Measurements from ENCODE around the gene PRKCH. TPM values are rescaled to one million over a fixed set of nuclear protein-coding genes. Genes with fewer than 3 reads are reported as not detected.

PRKCH gene
- polyA plus RNA-seq, 4 donors: 9.0 to 18.4 (median 16.1) TPM

DNA sequence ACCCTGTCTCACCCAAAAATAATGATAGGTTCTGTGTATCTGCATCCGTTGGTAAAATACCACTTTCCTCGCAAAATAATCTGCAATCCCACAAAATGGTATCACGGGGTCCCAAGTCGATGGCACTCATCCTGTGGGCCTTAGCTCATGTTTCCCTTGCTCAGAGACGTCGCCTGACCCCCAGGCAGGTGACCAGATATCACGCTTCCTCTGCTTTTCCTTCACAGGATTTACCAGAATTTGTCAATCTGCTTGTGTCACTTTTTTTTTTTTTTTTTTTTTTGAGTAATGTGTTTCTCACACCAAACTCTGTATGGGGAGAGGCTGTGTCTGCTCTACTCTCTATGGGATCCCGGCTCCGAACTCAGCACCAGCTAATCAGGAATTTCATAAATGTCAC, 162.7 kb downstream of the PRKCH start:
- DNase-seq (ENCODE audit: low read depth in 4 of 4, low spot score in 3 of 4): no peak

DNA sequence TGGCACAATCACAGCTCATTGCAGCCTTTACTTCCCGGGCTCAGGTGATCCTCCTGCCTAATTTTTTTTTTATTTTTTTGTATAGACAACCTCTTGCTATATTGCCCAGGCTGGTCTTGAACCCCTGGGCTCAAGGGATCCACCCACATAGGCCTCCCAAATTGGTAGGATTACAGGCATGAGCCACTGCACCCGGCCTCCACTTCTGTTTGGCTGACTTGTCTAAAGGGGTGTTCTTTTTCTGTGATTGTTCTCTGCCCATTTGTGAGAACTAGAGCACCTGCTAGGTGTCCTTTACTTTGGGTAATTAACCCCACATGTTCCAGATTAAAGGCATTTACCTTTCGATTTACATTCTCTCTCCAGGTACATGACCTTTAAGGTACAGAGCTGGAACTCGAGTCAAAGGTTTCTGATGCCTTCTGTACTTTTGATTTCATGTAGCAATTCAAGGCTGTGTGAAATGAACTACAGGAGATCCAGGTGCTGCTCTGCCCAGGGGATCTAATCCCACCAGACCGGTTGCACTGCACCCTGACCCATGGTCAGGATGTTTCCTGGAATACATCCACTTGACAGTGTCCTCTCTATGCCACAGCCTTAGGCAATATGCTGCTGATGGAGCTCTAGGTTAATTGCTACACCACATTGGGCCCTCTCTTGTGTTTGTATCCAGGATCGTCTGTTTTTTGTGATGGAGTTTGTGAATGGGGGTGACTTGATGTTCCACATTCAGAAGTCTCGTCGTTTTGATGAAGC, 163.6 kb downstream of the PRKCH start:
- DNase-seq (ENCODE audit: low read depth in 4 of 4, low spot score in 3 of 4): no peak

DNA sequence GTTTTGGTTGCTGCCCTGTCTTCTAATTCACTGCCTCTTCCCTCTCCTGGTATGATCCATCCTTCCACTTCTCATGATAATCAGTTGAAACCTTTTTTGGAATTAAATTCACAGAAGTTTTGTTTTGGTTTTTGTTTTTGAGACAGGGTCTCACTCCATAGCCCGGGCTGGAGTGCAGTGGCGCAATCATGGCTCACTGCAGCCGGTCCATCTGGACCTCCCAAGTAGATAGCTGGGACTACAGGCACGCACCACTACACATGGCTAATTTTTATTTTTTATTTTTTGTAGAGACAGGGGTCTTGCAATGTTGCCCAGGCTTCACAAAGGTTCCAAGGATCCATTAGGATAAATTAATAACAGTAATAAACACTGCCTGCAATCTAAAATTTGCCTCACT, 164.3 kb downstream of the PRKCH start:
- DNase-seq (ENCODE audit: low read depth in 4 of 4, low spot score in 3 of 4): no peak

DNA sequence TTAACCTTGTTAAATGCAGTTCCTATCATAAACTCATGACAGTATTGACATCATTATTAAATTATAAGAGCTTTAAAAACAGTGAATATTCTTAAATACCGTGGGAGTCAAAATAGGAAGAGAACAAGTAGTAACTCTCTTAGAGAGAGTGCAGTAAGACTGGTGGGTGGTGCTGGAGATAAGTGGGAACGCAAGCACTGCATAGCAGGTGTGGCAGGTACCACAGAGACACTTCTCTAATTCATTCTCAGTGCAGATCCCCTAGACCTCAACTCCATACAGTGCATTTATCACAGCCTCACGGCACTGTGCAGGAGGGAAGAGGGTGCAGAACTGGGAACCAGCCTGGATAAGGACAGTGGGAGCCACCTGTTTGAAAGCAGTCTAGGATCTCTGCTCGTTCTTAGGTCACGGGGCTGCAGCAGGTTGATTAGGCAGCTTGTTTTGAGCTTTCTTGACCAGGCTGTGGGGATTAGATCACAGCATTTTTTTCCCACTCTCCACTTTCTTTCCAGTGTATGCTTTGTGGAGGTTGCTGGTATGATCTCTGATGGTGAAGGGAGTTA, 165.6 kb downstream of the PRKCH start:
- no peak for DNase-seq (ENCODE audit: low read depth in 4 of 4, low spot score in 3 of 4)

DNA sequence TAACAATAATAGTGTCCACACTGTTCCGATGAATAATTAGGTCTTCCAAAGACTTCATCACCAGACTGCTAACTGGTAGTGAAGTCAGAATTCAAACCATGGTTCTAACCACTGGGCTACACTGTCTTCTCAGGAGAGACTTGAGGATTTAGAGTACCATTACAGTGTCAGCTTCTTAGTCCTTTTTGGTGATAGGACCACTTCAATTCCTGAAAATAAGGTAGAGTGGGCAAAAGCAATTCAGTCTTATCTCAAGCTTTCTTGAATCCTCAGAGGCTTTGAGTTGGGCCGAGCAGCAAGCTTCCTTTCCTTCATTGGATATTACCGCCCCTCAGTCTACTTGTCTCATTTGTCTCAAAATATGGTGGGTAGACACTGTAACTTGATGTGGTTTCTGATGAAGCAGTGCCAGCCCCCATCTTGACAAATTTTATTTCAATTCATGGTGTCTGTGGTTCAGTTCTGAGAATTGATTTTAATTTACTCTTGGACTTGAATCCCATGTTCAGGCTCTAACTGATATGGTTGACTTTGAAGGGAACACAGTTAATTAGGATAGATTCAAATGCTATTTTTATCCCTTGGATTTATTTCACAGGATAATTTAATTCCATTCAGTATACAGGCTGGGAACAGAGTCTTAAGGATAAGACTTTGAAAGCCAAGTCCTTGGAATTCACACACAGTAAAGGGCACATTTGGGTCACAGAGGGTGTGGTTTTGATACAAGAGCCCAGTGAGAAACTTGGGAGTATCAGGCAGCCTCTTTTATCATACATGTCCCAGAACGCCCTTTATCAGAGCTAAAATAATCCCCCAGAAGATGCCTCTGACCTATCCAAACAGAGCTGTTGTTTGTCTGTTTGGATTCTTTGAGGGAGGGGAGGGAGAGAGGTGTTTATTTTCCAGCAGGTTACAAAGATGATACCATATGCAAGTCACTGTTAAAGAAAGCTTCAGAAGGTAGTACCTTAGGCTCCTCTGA, 167.3 kb downstream of the PRKCH start:
- DNase-seq (ENCODE audit: low read depth in 4 of 4, low spot score in 3 of 4): no peak

DNA sequence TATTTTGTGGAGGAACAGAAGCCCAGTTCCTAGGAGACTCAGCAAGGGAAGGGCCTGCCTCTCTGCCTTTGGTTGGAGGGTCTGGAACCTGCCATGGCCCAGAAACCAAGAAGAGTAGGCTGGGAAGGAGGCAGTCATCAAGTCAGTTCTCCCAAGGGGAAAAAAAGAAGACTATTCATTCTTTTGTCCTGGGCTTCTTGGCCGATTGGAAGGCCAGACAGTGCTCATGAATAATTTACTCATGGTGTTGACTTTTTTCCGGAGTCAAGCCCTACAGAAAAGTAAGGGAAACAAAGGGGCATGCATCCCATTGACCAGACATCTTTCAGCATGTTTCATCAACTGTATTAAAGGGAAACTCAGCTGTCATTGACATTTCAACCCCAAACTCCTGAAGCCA, 168.1 kb downstream of the PRKCH start:
- DNase-seq (ENCODE audit: low read depth in 4 of 4, low spot score in 3 of 4): no peak

DNA sequence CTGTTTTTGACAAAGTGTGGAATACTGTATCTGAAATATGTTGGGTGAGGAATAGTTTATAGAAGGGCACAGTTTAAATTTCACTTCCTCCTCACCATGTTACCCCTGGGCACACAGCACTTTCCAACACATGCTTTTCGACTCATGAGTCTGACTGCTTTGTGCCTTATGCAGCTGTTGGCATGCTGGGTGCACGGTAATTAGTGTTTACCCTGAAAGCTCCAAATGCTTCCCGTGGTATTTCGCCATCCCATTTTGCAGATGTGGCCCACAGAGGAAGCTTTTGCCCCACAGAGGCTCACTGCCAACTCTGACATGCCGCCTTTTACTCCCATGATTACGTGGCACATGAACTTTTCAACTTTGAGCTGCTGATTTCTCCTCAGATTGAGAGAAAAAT, 168.6 kb downstream of the PRKCH start:
- no peak for DNase-seq (ENCODE audit: low read depth in 4 of 4, low spot score in 3 of 4)

DNA sequence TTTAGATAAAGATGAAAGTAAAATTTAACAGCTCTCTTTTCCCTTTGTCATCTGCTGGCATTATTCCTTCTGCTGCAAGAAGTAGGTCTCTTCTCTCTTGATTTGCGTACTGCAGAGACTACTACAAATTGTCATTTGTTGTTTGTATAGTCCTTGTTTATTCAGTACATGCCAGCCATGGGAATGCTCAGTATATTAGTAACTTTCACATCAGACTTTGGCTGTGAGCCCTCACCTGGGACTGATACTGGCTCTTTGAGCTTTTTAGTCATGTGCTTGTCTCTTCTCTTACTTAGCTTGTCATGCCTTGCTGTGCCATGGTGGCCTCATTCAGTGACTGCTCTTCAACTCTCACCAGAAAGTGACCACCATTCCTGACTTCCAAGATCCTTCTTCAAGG, 169.8 kb downstream of the PRKCH start:
- DNase-seq (ENCODE audit: low read depth in 4 of 4, low spot score in 3 of 4): no peak

DNA sequence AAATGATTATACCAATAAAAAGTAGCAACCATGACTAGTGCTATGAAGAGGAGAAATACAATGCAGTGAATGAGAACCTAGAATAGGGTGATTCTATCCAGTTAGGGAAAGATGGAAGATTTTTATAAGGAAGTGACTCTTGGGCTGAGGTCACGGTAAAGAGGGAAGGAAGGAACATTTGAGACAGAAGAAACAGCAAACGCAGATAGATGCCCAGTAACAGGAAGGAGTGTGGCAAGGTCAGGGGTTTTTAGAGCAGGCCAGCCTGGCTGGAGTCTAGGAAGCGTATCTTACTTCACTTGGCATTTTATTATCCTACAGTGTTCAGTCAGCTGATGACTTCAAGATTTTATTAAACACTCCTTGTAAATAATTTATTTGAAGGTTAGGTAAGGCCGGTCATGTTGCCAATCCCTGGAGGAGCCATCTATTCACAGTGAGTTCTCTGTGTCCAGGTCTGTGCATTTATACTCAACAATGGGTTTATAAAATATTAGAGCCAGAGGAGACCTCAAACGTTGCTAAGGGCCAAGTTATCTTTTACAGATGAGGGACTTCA, 170.6 kb downstream of the PRKCH start:
- no peak for DNase-seq (ENCODE audit: low read depth in 4 of 4, low spot score in 3 of 4)

DNA sequence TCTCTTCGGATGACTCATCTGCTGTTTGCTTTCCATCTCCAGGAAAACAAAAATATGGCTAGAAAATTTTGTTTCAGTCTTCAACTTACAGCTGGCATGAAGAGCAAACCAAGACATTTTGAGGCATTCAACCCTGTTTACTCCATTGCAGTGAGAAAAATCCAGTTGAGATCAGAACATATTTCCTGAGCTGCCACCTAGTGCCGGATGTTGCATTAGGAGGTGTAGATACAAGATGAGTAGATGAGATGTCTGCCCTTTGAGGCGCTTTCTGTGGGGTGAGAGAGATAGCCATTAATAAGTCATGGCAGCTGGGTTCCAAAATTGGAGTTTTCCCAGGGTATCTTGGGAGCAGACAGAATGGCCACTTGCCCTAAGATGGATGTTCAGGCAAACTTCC, 171.1 kb downstream of the PRKCH start:
- no peak for DNase-seq (ENCODE audit: low read depth in 4 of 4, low spot score in 3 of 4)

DNA sequence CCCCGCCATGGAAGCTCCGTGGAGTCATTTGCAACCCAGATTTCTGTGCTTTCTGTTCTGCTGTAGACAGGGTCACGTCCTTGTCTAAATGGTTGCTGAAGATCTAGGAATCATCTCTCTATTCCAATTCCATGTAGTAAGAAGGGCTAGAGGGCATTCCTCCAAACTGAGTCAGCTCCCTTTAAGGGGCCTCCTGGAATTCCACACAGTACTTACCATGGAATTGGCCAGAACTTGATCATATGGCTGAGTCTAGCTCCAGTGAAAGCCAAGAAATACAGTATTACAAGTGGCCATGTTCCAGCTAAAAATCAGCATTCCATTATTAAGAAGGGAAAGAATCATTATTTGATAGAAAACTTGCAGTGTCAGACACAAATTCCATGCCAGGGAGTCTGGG, 171.9 kb downstream of the PRKCH start:
- DNase-seq (ENCODE audit: low read depth in 4 of 4, low spot score in 3 of 4): no peak

DNA sequence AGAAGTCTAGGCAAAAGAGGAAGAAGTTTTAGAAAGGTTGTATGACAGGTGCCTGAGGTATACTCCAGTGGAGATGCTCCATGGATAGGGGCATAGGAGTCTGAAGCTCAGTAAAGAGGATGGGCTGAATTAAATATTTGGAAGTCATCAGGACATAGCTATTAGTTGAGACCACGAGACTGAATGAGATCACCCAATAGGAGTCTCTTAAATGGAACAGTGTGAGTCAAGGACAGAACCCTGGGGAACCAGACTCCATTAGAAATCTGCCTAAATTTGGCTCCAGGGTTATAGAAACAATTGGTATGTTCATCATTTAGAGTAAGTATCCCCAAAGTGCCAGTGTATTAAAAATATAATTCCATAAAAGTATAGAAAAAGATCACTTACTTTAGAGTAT, 172.6 kb downstream of the PRKCH start:
- no peak for DNase-seq (ENCODE audit: low read depth in 4 of 4, low spot score in 3 of 4)

DNA sequence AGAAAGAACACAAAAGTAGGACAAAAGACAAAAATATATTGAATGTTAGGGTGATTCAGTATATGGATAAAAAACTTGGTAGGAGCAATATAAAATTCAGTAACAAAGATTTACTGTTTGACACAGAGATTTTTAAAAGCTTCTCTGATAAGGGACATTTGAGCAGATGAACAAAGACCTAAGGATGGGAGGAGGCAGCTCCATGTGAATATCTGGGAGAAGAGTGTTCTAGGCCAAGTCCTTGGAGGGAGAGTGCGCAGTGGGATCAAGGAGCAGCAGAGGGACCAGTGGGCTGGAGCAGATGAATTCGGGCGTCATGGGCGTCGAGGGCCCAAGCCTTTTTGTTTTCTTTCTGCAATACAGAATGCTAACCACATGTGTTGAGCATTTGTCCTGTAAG, 174.4 kb downstream of the PRKCH start:
- no peak for DNase-seq (ENCODE audit: low read depth in 4 of 4, low spot score in 3 of 4)

DNA sequence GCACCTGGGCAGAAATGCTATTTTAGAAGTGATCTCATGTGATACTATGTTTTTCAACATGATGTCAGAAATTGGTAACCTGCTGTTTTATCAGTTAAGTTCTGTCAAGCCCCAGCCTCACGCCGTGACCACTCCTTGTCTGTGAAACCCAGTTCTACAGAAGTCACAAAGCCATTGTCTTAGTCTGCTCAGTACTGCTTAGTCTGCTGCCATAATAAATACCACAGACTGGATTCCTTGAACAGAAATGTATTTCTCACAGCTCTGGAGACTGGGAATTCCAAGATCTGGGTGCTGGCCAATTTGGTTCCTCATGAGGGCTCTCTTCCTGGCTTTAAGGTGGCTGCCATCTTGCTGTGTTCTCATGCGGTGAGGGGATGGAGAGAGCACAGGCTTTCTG, 176.9 kb downstream of the PRKCH start:
- DNase-seq (ENCODE audit: low read depth in 4 of 4, low spot score in 3 of 4): no peak

DNA sequence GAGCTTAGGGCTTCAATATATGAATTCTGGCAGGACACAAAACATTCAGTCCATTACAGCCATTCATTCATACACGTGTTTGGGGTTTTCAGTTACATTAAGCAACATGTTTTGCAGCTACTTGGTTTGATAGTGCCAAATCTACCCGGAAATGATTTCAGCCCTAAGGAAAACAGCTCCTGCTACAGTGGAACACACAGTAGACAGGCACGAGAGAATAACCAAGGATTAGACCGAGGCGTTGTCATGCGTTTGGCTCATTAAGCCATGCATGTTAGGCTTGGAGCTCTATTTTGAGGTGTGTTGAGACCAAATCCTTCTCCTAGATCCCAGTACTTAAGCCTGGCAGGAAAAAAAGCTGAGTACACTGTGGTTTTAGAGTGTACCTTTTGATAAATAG, 177.4 kb downstream of the PRKCH start:
- no peak for DNase-seq (ENCODE audit: low read depth in 4 of 4, low spot score in 3 of 4)

DNA sequence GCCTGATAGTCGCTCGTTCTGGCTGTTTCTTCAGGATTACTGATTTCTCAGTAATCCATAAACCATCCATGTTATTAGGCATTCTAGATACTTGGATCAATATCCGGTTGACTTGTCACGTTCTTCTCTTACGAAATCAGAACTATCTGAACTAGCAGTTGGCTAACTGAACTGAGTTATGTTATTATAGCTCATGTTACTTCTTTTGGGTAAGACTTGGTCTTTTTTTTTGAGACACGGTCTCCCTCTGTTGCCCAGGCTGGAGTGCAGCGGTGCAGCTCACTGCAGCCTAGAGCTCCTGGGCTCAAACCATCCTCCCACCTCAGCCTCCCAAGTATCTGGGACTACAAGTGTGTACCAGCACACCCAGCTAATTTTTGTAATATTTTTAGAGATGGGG, 178.6 kb downstream of the PRKCH start:
- no peak for DNase-seq (ENCODE audit: low read depth in 4 of 4, low spot score in 3 of 4)

DNA sequence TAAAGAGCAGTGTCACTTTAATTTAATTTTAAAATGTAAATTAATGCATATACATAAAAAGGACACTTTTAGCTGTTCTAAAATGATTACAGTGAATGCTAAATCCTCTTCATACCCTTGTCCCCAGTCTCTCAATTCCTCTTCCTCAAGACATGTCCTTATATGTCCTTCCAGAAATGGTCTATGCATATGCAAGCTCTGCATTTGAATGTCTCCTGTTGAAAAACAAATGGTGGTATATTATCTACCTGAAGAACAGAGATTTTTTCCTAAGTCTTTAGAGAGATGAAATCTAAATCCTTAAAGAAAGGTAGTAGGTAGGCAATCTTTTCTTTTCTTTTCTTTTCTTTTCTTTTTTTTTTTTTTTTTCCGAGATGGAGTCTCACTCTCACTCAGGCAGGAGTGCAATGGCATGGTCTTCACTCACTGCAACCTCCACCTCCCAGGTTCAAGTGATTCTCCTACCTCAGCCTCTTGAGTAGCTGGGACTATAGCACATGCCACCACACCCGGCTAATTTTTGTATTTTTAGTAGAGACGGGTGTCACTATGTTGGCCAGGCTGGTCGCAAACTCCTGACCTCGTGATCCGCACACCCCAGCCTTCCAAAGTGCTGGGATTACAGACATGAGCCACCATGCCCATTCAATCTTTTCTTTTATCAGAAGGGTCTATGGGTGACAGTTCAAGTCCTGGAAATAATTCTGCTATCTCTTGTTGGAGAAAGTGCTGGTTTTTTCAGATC, 180.5 kb downstream of the PRKCH start:
- DNase-seq (ENCODE audit: low read depth in 4 of 4, low spot score in 3 of 4): no peak

DNA sequence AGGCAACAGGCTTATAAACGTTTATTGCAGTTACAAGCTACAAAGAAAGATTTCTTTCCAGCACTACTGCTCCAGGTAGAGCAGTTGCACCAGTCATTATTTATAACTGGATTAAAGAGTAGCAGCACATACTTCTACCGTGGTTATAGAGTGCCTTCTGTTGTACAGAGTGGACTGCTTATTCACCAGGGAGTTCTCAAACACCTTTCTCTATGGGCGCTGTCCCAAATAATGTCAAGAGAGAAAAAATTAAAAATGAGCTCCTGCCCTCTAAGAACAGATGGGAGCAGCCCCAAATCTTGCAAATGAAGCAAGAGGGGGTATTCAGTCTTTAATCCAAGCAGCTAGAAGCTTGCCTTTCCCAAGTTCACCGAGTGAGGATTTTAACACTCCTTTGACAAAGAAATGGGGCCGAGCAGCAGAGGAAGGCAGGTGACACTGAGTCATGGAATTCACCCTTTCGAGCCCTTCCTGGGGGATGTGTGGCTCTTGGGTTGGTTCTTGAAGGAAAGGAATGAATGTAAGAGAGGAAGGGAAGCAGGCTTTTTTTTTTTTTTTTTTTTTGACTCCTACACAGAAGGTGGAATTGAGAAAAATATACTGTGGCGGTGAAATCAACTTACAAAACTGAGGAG, 181.2 kb downstream of the PRKCH start:
- no peak for DNase-seq (ENCODE audit: low read depth in 4 of 4, low spot score in 3 of 4)

DNA sequence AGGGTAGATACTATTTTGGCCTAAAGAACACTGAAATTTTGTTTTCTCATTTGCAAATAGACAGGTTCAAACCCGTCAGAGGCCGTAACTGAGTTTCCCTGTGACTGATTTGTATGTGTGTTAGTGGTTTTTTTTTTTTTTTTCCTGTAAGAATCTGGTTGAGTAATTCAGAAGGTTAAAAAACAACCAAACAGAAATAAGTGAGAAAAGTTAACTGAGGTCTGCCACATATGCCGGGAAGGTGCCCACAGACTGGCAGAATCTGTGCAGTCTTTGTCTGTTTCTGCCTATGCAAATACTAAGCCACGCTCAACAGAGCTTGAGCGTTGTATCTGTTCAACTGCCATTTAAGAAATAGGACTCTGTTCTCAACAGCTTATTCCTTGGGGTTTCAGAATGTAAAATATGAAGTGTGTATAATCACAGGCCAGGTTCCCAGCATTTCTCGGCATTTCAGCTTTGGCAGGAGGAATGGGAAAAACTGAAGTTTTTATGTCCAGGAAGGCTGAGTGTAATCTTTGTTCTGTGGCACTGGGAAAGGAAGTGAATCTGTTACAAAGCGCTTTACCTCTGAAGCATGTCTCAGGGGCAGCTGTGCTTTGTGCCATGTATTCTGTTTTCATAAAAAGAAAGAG, 181.9 kb downstream of the PRKCH start:
- DNase-seq (ENCODE audit: low read depth in 4 of 4, low spot score in 3 of 4): no peak

DNA sequence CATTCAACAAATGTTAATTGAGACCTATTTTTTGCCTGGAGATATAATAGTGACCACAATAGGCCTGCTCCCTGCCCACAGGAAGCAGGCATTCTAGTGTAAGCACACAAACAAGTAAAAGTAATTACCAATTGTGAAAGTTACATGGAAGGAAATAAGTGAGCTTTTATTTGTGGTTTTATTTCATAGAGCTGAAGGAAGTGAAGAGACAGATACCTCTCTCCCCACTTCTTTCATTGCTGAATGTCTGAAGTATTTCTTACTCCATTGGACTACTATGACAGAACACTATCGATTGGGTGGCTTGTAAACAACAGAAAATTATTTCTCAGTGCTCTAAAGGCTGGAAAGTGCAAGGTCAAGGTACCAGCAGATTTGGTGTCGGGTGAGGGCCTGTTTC, 183.5 kb downstream of the PRKCH start:
- DNase-seq (ENCODE audit: low read depth in 4 of 4, low spot score in 3 of 4): no peak

Data from left renal pelvis (tissue), 4 donors.